ENCODE measurements around the gene FOXK2. TPM values are rescaled to one million over a fixed set of nuclear protein-coding genes. Genes with fewer than 3 reads are reported as not detected.
A peak's percentile ranks its signal among the peaks of the same experiment; 100 is the strongest.

The FOXK2 gene
- total RNA-seq, 2 experiments from 2014 or later = 59.6 to 60.8 TPM

DNA sequence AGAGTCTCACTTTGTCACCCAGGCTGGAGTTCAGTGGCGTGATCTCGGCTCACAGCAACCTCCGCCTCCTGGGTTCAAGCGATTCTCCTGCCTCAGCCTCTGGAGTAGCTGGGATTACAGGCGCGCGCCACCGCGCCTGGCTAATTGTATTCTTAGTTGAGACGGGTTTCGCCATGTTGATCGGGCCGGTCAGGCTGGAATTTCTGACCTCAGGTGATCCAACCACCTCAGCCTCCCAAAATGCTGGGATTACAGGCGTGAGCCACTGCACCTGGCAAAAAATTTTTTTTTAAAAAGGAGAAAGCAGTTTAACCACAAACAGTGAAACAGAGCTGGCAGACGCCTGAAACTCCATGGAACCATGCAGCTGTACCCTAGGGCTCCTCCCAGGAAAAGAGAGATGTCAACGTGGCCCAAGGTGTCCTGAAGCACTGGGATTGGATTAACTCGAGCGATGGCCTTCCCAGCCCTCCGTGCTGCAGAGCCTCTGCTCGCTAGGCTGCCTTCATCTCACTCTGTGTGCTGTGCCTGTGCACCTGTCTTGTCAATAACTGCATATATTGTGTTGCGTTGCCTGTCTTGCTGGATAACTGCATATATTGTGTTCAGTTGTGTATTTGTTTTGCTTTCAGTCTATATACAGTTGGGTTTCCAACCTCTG is 29.6 kb upstream of the FOXK2 start:
- POLR2A ChIA-PET = no interaction called here
- Mint-ChIP-seq H3K27me3 (no peaks in the 10 kb centered on the region), H3K27ac (no peak overlapping the region), H3K4me3 (no peak overlapping the region), H3K4me1 (peaks cover 17% of the 10 kb centered on the region), H3K9me3 (no peaks in the 10 kb centered on the region), H3K36me3 (peaks cover 13% of the 10 kb centered on the region)
- DNase-seq = no peak
- ATAC-seq (ENCODE audit: low read depth) = no peak

DNA sequence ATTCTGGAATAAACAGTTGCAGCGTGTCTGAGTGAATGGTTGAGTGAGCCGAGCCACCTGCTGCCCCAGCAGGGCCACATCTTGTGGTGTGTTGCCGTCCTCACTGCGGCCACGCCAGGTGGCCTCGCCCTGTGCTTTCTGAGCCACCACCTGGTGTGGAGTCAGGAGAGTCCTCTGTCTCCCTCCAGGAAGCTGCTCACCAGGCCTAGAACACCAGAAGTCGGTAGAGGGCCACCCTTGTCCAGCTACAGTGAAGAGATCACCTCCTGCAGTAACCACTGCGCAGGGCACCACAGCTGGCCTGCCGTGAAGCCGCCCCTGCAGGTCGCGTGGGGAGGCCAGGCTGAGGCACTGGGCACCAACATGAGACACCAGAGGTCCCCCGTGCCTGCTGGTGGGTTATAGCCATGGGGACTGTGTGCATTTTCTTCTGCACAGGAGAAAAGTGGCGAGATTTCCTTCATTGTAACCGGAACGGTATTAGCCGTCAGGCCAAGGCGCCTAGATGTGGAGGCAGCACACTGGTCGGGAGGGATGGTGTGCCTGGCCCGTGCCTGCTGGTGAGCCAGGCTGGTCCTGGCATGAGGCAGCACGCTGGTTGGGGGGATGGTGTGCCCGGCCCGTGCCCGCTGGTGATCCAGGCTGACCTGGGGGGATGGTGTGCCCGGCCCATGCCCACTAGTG is 28.9 kb upstream of the FOXK2 start:
- H3K9me3 Mint-ChIP-seq = no peaks in the 10 kb centered on the region

DNA sequence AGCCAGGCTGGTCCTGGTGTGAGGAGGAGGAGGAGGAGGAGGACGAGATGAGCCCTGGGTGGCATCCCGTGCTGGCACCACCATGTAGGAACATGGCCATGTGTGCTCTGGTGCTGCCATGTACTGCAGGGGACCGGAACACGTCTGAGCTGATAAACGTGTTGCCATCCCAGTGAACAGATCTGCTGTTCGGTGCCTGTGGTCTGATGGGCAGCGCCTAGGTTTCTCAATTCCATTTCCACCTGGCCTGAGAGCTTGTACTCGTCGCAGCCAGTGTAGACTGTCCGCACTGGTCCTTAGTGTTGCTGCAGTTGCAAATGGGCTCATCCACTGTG is 28.4 kb upstream of the FOXK2 start:
- DNase-seq (no peak), ATAC-seq (ENCODE audit: low read depth) (no peak)
- POLR2A ChIA-PET = interaction anchor here (1.2 kb wide), 1 partner anchor 8 kb away, joined by 3 read pairs; no protein-coding TSS in a partner anchor
- Mint-ChIP-seq H3K4me1 (peaks cover 14% of the 10 kb centered on the region), H3K27me3 (no peaks in the 10 kb centered on the region), H3K9me3 (no peaks in the 10 kb centered on the region), H3K27ac (no peak overlapping the region), H3K36me3 (peaks cover 9% of the 10 kb centered on the region), H3K4me3 (no peak overlapping the region)

More for the DNA sequence above, 28.9 kb upstream of the FOXK2 start:
- Mint-ChIP-seq H3K4me1 (peaks cover 17% of the 10 kb centered on the region), H3K36me3 (peaks cover 11% of the 10 kb centered on the region), H3K27me3 (no peaks in the 10 kb centered on the region), H3K4me3 (no peak overlapping the region), H3K27ac (no peak overlapping the region)
- ATAC-seq (ENCODE audit: low read depth) (no peak), DNase-seq (no peak)
- POLR2A ChIA-PET = no interaction called here

DNA sequence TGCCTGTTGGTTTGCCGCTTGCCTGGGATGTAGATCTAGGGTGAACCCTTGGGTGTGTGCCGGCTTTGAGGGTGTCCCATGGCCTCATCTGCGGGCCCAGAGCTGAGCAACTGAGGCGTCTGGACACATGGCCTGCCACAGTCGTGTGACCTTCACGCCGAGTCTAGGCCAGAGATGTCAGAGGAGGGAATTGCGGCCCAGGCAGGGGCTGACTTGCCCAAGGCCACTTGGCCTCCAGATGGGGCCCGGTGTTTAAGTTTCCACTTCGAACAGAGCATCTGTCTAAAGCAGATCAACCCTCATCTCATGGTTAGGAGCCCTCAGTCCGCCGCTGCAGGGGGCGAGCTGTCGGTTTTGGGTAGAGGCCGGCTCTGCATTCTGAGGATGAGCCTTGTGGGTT is 28.0 kb upstream of the FOXK2 start:
- DNase-seq (no peak), ATAC-seq (ENCODE audit: low read depth) (no peak)
- Mint-ChIP-seq H3K27me3 (no peaks in the 10 kb centered on the region), H3K9me3 (no peaks in the 10 kb centered on the region), H3K36me3 (peaks cover 6% of the 10 kb centered on the region), H3K27ac (no peak overlapping the region), H3K4me3 (no peak overlapping the region), H3K4me1 (peaks cover 12% of the 10 kb centered on the region)
- POLR2A ChIA-PET = interaction anchor here (0.6 to 1.2 kb wide), 3 partner anchors 9 to 470 kb away, joined by 3 read pairs; no protein-coding TSS in a partner anchor

DNA sequence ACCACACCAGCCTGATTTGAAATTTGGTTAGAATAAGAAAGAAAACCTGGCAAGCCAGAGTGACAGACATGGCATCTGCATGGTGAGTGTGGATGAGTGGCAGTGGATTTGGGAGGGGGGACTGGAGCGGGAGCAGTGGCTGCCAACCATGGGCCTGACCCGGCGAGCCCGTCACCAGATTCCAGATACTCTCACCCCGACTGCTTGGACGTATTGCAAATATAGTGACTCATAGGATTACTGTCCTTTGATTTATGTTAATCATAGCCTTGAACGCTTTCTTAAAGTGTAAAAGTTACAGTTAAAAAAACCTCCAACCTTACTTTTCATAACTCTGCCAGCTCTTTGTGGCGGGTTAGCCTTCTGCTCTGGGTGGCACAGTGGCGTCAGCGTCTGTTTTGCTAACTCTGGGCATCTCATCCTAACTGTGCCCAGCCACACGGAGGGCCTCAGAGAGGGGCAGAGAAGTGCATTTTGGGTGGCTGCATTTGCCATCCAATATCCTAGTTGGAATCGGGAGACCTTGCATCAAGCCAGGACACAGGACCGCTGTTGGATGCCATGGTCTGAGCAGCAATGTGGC is 26.8 kb upstream of the FOXK2 start:
- H3K27me3 Mint-ChIP-seq = no peaks in the 10 kb centered on the region
- no peak overlapping the region for H3K4me3 Mint-ChIP-seq
- H3K27ac Mint-ChIP-seq = no peak overlapping the region
- ATAC-seq (ENCODE audit: low read depth) (no peak), DNase-seq (no peak)
- POLR2A ChIA-PET = no interaction called here
- H3K4me1 Mint-ChIP-seq = peaks cover 15% of the 10 kb centered on the region
- no peaks in the 10 kb centered on the region for H3K9me3 Mint-ChIP-seq
- peaks cover 6% of the 10 kb centered on the region for H3K36me3 Mint-ChIP-seq

DNA sequence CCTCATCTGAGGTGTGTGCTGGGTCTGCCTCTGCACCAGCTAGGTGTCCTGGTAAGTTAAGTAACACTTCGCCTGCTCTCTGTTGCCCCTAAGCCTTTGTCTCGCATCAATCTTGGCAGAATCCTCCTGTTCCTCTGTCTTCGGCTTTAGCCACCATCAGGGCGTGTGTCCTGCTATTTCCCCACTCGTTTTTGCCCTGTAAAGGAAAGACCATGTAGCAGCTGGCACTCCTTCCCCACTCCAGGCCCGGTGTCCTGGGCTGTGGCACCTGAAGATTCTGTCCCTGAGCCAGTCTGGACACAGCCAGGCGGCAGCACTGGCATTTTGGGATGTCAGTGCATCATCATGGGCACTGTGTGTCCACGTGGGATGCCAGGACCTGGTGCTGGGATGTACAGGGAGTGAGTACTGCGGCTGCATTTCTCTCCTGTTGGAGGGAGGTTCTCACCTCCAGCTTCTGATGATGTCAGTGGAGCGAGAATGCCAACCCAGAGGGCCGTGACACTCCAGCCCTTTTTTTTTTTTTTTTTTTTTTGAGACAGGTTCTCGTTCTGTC is 26.2 kb upstream of the FOXK2 start:
- Mint-ChIP-seq H3K27me3 (no peaks in the 10 kb centered on the region), H3K36me3 (peaks cover 6% of the 10 kb centered on the region), H3K4me3 (no peak overlapping the region), H3K4me1 (peaks cover 19% of the 10 kb centered on the region), H3K27ac (no peak overlapping the region), H3K9me3 (no peaks in the 10 kb centered on the region)
- DNase-seq = no peak
- POLR2A ChIA-PET = no interaction called here
- no peak for ATAC-seq (ENCODE audit: low read depth)

DNA sequence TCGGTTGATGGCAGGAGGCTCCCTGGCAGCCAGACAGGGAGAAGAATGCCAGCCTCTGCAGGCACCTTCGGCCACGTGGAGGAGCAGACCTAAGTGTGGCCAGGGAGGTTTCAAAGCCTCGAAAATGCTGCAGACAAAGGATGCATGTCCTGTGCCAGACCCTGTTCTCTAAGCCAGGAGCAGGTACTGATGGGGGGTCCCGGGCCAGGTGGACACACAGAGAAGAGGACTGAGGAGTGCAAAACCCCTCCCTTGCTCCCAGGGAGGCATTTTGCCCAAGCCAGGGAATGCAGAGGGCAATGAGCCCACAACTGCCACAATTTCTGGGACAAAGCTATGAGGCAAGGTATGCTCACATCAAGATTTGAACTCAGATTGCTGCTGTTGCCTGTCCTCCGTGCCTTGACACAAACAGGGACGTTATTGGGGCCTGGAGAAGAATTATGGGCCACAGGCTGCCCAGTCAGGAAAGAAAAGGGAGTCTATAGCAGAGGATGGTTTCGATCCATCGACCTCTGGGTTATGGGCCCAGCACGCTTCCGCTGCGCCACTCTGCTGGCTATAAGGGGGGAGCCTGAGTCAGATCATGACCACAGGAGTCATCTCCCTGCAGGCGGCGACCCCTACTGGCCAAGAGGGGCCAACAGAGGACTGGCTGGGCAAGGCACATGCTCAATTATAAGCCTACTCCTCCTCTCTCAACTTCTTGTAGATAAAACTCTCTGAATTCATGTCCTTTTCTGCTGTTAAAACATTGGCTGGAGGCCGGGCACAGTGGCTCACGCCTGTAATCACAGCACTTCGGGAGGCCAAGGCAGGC is 25.1 kb upstream of the FOXK2 start:
- no peaks in the 10 kb centered on the region for H3K9me3 Mint-ChIP-seq
- H3K27ac Mint-ChIP-seq = peak overlapping the region; percentile 86
- POLR2A ChIA-PET = interaction anchor here (1.0 kb wide), 1 partner anchor 25 kb away, joined by 4 read pairs; the partner anchor contains the start of gene FOXK2
- peaks cover 21% of the 10 kb centered on the region for H3K4me1 Mint-ChIP-seq
- H3K4me3 Mint-ChIP-seq = peak overlapping the region; percentile 78
- H3K27me3 Mint-ChIP-seq = no peaks in the 10 kb centered on the region
- ATAC-seq (ENCODE audit: low read depth) (peak; percentile 73), DNase-seq (peak; percentile 92)
- peaks cover 1% of the 10 kb centered on the region for H3K36me3 Mint-ChIP-seq

DNA sequence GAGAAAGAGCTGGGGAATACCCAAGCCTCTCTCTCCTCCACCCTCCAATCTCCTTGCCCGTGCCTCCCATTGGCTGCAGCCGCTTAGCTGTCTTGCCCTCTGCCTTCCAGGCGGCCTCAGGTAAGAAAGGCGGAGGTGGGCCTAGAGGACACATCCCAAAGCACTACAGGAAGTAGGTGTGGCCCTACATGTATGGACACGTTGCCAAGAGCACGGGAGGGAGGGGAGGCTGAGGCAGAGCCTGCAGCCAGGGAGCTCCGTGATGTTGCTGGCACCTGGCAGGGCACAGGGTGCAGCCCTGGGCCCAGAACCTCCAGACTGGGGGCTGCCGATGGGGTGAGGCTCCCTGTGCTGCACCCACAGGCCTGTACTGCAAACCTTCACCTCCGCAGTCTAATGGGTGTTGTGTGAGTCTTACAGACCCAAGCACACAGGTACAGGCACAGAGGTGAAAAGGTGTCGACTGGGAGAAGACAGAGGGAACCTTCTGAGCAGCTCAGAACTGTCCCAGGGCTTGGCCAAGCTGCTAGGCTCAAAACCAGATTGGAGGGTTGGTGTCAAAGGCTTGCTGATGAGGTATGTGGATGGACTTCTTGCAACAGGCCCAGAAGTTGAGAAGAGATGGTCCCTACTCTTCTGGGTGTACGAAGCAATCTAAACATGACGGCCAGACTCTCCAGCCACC is 23.5 kb upstream of the FOXK2 start:
- Mint-ChIP-seq H3K9me3 (no peaks in the 10 kb centered on the region), H3K4me1 (peaks cover 21% of the 10 kb centered on the region), H3K4me3 (peak overlapping the region; percentile 62), H3K27me3 (no peaks in the 10 kb centered on the region), H3K36me3 (no peaks in the 10 kb centered on the region), H3K27ac (peak overlapping the region; percentile 69)
- ATAC-seq (ENCODE audit: low read depth) = no peak
- DNase-seq = no peak
- POLR2A ChIA-PET = interaction anchor here (1.2 to 2.3 kb wide), 3 partner anchors 23 to 47 kb away, joined by 5 to 11 read pairs (median 7); partner anchors contain the start of gene FOXK2

DNA sequence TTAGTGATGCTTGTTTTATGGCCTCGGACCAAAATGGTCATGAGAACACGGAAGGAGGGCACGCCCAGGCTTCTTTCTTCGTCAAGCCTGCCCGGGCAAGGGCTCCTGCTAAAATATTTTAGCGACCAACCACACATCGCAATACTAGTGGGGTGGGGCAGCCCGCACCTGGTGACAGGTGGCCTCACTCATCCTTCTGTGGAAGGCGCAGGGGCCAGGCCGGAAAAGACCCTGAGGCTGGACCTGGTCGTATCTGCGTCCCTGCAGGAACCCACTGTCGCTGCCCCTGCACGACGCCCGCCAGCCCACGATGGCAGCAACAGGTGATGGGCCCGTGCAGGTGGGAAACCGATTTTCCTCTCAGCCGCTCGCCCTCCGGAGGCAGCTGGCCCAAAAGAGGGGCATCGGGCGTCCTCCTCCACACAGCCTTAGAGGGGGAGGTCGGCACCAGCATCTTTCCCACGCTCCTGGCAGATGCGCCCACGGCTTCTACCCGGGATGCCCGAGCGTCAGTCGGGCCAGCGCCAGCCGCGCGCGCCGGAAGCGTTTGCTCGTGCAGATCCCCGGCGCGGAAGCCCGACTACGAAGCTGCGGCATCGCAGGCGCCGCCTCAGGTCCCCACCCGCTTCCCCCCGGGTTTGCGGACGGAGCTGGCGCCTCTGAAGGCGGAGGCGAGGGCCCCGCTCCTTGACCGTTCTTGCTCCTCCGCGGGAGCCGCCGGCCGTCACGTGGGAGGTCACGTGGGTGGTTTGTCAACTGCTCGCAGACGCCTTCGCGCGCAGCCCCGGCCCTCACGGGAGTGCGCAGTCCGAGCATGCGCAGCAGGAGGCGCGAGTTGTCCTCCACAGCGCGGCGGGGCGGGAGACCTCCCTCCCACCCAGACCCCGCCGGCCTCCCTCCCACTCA is 22.8 kb upstream of the FOXK2 start:
- Mint-ChIP-seq H3K4me1 (peaks cover 21% of the 10 kb centered on the region), H3K36me3 (no peaks in the 10 kb centered on the region), H3K27ac (peak overlapping the region; percentile 69), H3K4me3 (peak overlapping the region; percentile 62), H3K9me3 (no peaks in the 10 kb centered on the region), H3K27me3 (no peaks in the 10 kb centered on the region)
- ATAC-seq (ENCODE audit: low read depth) (peak; percentile 66), DNase-seq (peak; percentile 93)
- POLR2A ChIA-PET = interaction anchor here (0.5 to 2.3 kb wide), 5 partner anchors 23 to 126 kb away, joined by 3 to 11 read pairs (median 4); partner anchors contain the start of gene FOXK2

DNA sequence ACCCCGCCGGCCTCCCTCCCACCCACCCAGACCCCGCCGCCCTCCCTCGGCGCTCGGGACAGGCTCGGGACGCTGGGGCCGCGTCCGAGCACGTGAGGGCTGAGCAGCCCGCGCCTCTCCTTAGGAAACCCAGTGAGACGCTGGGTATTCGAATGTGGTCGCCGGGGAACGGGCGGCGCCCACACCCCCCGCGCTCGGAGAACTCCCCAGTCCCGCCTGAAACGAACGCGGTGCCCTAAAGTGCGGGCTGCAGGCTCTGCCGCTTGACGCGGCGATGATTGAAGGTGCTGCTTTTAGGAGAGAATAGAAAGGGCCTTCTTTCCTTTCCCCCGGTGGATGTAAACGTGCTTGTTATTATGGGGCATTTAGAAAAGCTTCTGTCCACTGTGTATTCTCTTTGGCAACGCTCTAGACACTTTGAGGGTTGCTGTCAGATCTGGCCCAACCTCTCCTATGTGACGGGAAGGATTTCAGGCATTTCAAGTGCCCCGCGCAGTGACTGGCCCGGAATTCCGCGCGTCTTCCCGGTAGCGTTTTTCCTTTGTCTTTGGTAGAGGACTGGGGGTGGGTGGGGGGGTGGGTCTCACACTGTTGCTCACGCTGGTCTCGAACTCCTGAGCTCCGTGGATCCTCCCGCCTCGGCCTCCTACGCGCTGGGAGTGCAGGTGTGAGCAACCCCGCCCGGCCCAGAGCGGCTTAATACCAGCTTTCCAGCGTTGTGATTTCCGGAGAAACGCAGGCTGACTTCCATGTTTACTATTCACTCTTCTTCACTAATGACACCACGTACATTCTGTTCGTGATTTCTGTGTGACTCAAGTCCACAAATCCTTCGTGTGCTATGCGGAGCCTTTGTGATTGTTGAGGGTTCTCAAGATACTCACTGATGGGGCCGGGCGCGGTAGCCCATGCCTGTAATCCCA is 21.8 kb upstream of the FOXK2 start:
- ATAC-seq (ENCODE audit: low read depth) (peak; percentile 10), DNase-seq (peak; percentile 65)
- no peaks in the 10 kb centered on the region for H3K9me3 Mint-ChIP-seq
- H3K27me3 Mint-ChIP-seq = no peaks in the 10 kb centered on the region
- H3K4me3 Mint-ChIP-seq = peak overlapping the region; percentile 85
- no peaks in the 10 kb centered on the region for H3K36me3 Mint-ChIP-seq
- H3K4me1 Mint-ChIP-seq = peaks cover 21% of the 10 kb centered on the region
- POLR2A ChIA-PET = interaction anchor here (0.5 to 2.3 kb wide), 5 partner anchors 22 to 127 kb away, joined by 3 to 11 read pairs (median 4); partner anchors contain the start of gene FOXK2
- H3K27ac Mint-ChIP-seq = peak overlapping the region; percentile 83

DNA sequence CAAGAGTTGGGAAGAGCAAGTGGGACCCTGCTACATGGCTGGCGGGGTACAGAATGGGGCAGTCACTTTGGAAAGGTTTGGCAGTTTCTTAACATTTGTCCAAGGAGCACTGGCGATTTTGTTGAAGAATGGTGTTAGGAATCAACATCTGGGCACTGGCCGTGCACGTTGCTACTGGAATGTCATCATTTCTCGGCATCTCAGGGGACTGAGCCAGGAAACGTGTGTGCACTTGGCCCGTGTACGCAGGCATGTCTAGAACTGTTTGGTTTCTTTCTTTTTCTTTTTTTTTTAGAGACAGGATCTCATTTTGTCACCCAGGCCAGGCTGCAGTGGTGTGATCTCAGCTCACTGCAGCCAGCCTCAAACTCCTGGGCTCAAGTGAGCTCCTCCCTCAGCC is 17.3 kb upstream of the FOXK2 start:
- Mint-ChIP-seq H3K27ac (no peak overlapping the region), H3K36me3 (no peaks in the 10 kb centered on the region), H3K4me1 (peaks cover 14% of the 10 kb centered on the region), H3K27me3 (no peaks in the 10 kb centered on the region), H3K9me3 (no peaks in the 10 kb centered on the region), H3K4me3 (no peak overlapping the region)
- DNase-seq = no peak
- POLR2A ChIA-PET = no interaction called here
- ATAC-seq (ENCODE audit: low read depth) = no peak

Data from activated naive CD8-positive, alpha-beta T cell treated with anti-CD3 and anti-CD28 coated beads, Interleukin-2, amount 10 ng/mL, durations not matched to agents 7 days and 5 days (primary cell).